Esophagus squamous epithelium (tissue), 5 donors: ENCODE data around the gene LPO. TPM values are rescaled to one million over a fixed set of nuclear protein-coding genes. Genes with fewer than 3 reads are reported as not detected.

Experiments used
- DNase-seq: peaks from one replicate; lab custom pipeline; 2025; lab: John Stamatoyannopoulos, UW
- H3K27ac ChIP-seq, 4 donors: fragments of 200-600 bp; sonication (generic); one replicate each; pipeline ENCODE4 v1.5.1; 2016 to 2019; ENCODE audit warnings: mild to moderate bottlenecking in 1 of 4
- H3K27me3 ChIP-seq, 4 donors: fragments of 200-600 bp; sonication (generic); 1 replicate in 3 of 4; 2 replicates in 1 of 4; pipeline versions ENCODE4 v1.5.1 to v1.6.0; 2017 to 2021; ENCODE audit warnings: antibody characterized with exemption in 1 of 4
- H3K36me3 ChIP-seq, 3 donors: fragments of 200-600 bp; sonication (generic); one replicate each; pipeline ENCODE4 v1.5.1; 2016 to 2019
- H3K4me1 ChIP-seq, 3 donors: fragments of 200-600 bp; sonication (generic); one replicate each; pipeline ENCODE4 v1.5.1; 2017 to 2019
- H3K4me3 ChIP-seq, 4 donors: fragments of 200-600 bp; sonication (generic); 1 replicate in 3 of 4; 2 replicates in 1 of 4; pipeline ENCODE4 v1.5.1; 2016 to 2019; ENCODE audit warnings: mild to moderate bottlenecking in 2 of 4, moderate library complexity in 1 of 4
- H3K9me3 ChIP-seq, 3 donors: fragments of 200-600 bp; sonication (generic); one replicate each; pipeline ENCODE4 v1.5.1; 2016 to 2019
- POLR2A ChIP-seq, 4 donors: fragments of 450-650 bp; IDR thresholded peaks; one replicate each; pipeline ENCODE4 v1.6.1; 2017; ENCODE audit warnings: antibody characterized with exemption in 4 of 4, mild to moderate bottlenecking in 4 of 4, moderate library complexity in 3 of 4
- WGBS, 2 donors: methylation state at CpG; one replicate each; pipeline ENCODE4 v1.1.5; 2018; 5-methylcytosine and 5-hydroxymethylcytosine counted together
- intact Hi-C: fragments of 100-400 bp; cut with DNase I; formaldehyde crosslinking; loops from one replicate; pipeline ENCODE4 v1.15.0; 2022
- total RNA-seq, 4 donors: library from RNA; depleted of rRNA; stranded (reverse); fragments of >200 nt; gene quantifications; one replicate each; pipeline ENCODE4 v1.1.0, GENCODE V29; 2016
- TF ChIP-seq, protein P1 (sequence below), 6 experiments: fragments of 450-650 bp in 4 of 6; fragments of 200-600 bp in 2 of 6; sonication (generic) in 2 of 6; IDR thresholded peaks; one replicate each; pipeline ENCODE4 v1.5.1; 2016 to 2019; ENCODE audit warnings: antibody characterized with exemption in 6 of 6, mild to moderate bottlenecking in 4 of 6, moderate library complexity in 4 of 6
- donor health status: DM: yes; HTN: yes; CAD: no.

LPO gene
- total RNA-seq, 4 donors from 2014 or later: 0.27 to 2.5 TPM; not detected in 2

GRCh38 chr17:58279016-58279711, 40.8 kb downstream of the LPO start:
- TF ChIP-seq POLR2A (IDR thresholded peaks at IDR 0.05): no peak
- H3K27ac ChIP-seq: no peak overlapping the region
- H3K27me3 ChIP-seq: peaks cover 0 to 72% (median 0%) of the 10 kb centered on the region in 4 donors
- peak overlapping the region in 2 of 4 donors; percentile 27 to 54 for H3K4me3 ChIP-seq
- no peak for DNase-seq
- H3K36me3 ChIP-seq: no peaks in the 10 kb centered on the region
- peaks cover 0 to 15% (median 0%) of the 10 kb centered on the region in 3 donors for H3K4me1 ChIP-seq
- intact Hi-C loops: no loop called here
- H3K9me3 ChIP-seq: no peaks in the 10 kb centered on the region
- WGBS, 2 donors: 11 to 35% methylated on average over 4 to 12 of the region's 60 CpGs

DNA sequence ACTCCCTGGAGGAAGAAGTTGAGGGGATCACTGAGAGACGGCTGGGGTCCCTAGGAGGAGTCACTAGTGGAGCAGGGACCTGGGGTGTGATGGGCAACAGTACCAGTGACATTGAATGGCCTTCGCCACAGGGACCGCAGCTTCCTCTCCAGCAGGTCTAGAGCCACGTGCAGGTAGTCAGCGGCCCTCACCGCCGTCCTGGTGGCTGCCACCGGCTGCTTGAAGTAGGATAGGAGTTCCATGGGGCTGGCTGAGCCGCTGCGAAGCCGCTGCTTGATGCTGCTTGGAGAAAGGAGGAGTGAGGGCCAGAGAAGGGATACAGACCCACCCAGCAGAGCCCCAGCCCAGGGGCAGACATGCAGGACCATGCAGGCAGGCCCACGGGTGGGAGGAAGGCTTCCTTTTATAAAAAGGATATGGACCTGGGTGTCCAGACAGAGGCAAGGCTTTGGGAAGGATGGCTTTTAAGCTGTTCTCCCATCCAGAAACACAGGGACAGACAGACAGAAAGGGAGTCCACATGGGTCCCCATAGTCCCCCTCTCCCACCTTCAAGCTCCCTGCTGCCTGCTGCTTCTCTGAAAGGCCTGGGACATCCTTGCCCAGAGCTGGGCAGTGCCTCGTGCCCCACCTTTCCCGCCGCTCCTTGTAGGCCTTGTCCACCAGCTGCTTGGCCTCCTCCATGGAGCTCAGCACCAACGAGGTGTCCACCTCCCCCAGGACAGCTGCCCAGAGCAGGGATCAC, 41.5 kb downstream of the LPO start:
- H3K27me3 ChIP-seq: peaks cover 0 to 78% (median 0%) of the 10 kb centered on the region in 4 donors
- intact Hi-C loops: no loop called here
- 49 to 60% methylated on average over 4 to 10 of the region's 16 CpGs for WGBS, 2 donors

DNA sequence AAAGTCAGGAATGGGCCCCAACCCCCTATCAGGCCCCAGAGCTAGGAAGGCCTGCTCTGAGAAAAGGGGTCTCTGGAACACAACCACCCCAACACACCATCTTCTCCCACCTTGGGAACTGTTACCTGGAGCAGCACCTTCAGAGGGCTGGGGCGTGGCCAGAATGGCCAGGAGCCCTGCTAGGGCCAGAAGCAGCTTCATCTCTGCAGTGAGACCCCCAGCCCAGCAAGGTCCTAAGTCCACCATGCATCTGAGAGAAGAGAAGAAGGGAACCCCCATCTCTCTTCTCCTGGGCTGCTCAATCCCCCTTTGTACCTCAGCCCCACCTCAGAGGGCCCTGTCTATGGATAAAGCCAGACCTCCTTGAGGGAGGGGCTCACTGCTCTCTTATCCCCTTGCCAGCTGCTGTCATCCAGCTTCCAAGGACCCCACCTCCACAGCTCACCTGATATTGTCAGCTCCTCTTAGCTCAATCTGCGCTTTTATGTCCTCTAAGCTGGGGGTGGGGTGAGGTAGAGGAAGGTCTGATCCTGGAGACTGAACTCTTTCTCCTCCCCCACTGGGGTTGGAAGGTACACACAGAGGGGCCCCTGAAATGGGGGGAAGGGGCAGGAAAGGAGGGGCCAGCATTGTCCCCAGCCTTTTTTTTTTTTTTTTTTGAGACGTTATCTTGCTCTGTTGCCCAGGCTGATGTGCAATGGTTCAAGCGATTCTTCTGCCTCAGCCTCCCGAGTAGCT, 42.3 kb downstream of the LPO start, which contains the start of gene MPO:
Gene MPO (minus strand): TSS at position 456 of the 738 bp plus-strand sequence. CDS start 177 bp downstream, at position 279.
- Histone ChIP-seq H3K9me3 (no peaks in the 10 kb centered on the region), H3K27ac (no peak within 1 kb of the TSS), H3K36me3 (no peaks in the 10 kb centered on the region), H3K27me3 (peaks cover 0 to 75% (median 0%) of the 10 kb centered on the region in 4 donors), H3K4me1 (peaks cover 0 to 15% (median 0%) of the 10 kb centered on the region in 3 donors), H3K4me3 (no peak within 1 kb of the TSS)
- no peak for DNase-seq
- intact Hi-C loops: no loop called here
- WGBS, 2 donors: 69 to 77% methylated on average over 4 to 5 of the region's 5 CpGs
- TF ChIP-seq, protein P1, sequence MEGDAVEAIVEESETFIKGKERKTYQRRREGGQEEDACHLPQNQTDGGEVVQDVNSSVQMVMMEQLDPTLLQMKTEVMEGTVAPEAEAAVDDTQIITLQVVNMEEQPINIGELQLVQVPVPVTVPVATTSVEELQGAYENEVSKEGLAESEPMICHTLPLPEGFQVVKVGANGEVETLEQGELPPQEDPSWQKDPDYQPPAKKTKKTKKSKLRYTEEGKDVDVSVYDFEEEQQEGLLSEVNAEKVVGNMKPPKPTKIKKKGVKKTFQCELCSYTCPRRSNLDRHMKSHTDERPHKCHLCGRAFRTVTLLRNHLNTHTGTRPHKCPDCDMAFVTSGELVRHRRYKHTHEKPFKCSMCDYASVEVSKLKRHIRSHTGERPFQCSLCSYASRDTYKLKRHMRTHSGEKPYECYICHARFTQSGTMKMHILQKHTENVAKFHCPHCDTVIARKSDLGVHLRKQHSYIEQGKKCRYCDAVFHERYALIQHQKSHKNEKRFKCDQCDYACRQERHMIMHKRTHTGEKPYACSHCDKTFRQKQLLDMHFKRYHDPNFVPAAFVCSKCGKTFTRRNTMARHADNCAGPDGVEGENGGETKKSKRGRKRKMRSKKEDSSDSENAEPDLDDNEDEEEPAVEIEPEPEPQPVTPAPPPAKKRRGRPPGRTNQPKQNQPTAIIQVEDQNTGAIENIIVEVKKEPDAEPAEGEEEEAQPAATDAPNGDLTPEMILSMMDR (IDR thresholded peaks at IDR 0.05): no peak
- TF ChIP-seq POLR2A (IDR thresholded peaks at IDR 0.05): no peak

More for the DNA sequence above, 41.5 kb downstream of the LPO start:
- no peak for DNase-seq
- no peaks in the 10 kb centered on the region for H3K36me3 ChIP-seq
- peaks cover 0 to 15% (median 0%) of the 10 kb centered on the region in 3 donors for H3K4me1 ChIP-seq
- no peaks in the 10 kb centered on the region for H3K9me3 ChIP-seq
- no peak overlapping the region for H3K27ac ChIP-seq
- TF ChIP-seq, protein P1 (IDR thresholded peaks at IDR 0.05): no peak
- no peak for TF ChIP-seq POLR2A (IDR thresholded peaks at IDR 0.05)
- H3K4me3 ChIP-seq: no peak overlapping the region

DNA sequence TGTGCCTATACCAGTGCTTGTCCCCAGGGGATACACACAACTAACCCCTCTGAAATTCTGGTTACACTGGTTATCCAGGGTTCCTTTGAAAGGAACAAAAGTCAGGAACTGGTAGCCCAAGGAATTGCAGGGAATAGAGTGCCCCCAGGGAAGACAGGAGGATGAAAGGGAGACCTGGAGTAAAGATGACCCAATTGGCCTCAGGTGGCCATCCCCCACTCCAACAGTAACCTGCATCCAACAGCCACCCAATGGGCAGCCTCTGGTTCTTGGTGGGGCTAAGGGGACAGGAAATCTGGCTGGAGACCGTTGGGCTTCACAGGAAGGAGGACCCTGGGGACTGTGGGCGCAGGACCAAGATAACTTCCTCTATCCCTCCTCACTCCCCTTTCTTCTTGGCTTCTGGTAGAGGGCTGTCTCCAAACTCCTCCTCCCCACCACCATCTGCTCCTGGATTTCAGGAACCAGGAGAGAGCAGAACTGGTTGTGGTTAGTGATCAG, 43.2 kb downstream of the LPO start:
- 28 to 29% methylated on average over 1 to 2 of the region's 2 CpGs for WGBS, 2 donors
- peaks cover 0 to 72% (median 0%) of the 10 kb centered on the region in 4 donors for H3K27me3 ChIP-seq
- intact Hi-C loops: no loop called here
- no peaks in the 10 kb centered on the region for H3K9me3 ChIP-seq
- DNase-seq: no peak
- TF ChIP-seq, protein P1 (IDR thresholded peaks at IDR 0.05): no peak
- no peak for TF ChIP-seq POLR2A (IDR thresholded peaks at IDR 0.05)
- no peaks in the 10 kb centered on the region for H3K36me3 ChIP-seq
- H3K4me3 ChIP-seq: no peak overlapping the region
- no peak overlapping the region for H3K27ac ChIP-seq
- peaks cover 0 to 15% (median 0%) of the 10 kb centered on the region in 3 donors for H3K4me1 ChIP-seq

DNA sequence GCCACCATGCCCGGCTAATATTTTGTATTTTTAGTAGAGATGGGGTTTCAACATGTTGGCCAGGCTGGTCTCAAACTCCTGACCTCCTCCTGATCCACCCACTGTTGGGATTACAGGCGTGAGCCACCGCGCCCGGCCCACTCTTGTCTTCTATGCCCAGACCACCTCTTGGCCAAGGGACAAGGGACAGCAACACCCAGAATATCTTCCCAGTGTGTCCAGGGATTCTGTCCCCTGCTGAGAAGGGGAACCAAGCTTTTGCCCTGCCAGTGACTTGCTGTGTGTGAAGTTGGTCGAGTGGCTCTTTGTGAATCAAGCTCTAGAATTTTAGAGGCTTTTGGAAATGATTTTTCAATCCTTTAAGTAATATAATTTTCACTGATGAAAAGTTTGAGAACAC, 44.1 kb downstream of the LPO start:
- H3K9me3 ChIP-seq: no peaks in the 10 kb centered on the region
- 85 to 89% methylated on average over 4 to 6 of the region's 6 CpGs for WGBS, 2 donors

More for the DNA sequence above, 44.1 kb downstream of the LPO start:
- peaks cover 0 to 15% (median 0%) of the 10 kb centered on the region in 3 donors for H3K4me1 ChIP-seq
- H3K27ac ChIP-seq: no peak overlapping the region
- intact Hi-C loops: no loop called here
- H3K36me3 ChIP-seq: no peaks in the 10 kb centered on the region
- peaks cover 0 to 65% (median 0%) of the 10 kb centered on the region in 4 donors for H3K27me3 ChIP-seq
- TF ChIP-seq, protein P1 (IDR thresholded peaks at IDR 0.05): no peak
- TF ChIP-seq POLR2A (IDR thresholded peaks at IDR 0.05): no peak
- no peak overlapping the region for H3K4me3 ChIP-seq
- DNase-seq: no peak
